Mesodermal cell (in vitro differentiated cells): ENCODE results near the gene COL7A1.

Source experiments
- H3K27ac ChIP-seq: 2 replicates; pipeline ENCODE4 v1.7.0; 2013; ENCODE audit warnings: mild to moderate bottlenecking, low read depth, low read length, moderate library complexity; ENCODE audit not compliant: severe bottlenecking
- H3K36me3 ChIP-seq: 2 replicates; pipeline ENCODE4 v1.7.1; 2013; ENCODE audit warnings: mild to moderate bottlenecking, low read length, moderate library complexity; ENCODE audit not compliant: control insufficient read depth, insufficient read depth
- H3K4me1 ChIP-seq: one replicate; pipeline ENCODE4 v1.7.1; 2013; ENCODE audit warnings: mild to moderate bottlenecking, low read length; ENCODE audit not compliant: insufficient read depth, control insufficient read depth, poor library complexity, severe bottlenecking
- H3K4me3 ChIP-seq: 2 replicates; pipeline ENCODE4 v1.7.0; 2013; ENCODE audit warnings: low read length, control low read depth, mild to moderate bottlenecking; ENCODE audit not compliant: insufficient read depth, poor library complexity, severe bottlenecking; ENCODE audit errors: extremely low read depth
- H3K9me3 ChIP-seq: 2 replicates; pipeline ENCODE4 v1.7.1; 2013; ENCODE audit warnings: mild to moderate bottlenecking, low read length, moderate library complexity; ENCODE audit not compliant: control insufficient read depth
- WGBS, 2 experiments: methylation state at CpG; one replicate each; pipeline ENCODE4 v1.1.5; 2013; ENCODE audit warnings: missing lambda C conversion rate in 2 of 2; ENCODE audit not compliant: insufficient coverage in 2 of 2; 5-methylcytosine and 5-hydroxymethylcytosine counted together

Gene COL7A1

GRCh38 chr3:48563382-48563918 is 31.7 kb downstream of the COL7A1 start, which contains the start of gene UCN2:
Gene UCN2 (minus strand): TSS chr3:48563781. CDS start chr3:48563124, 657 bp downstream.
- Histone ChIP-seq H3K4me1 (peaks cover 39% of the 10 kb centered on the region), H3K27ac (peak within 1 kb of the TSS; percentile 45), H3K36me3 (peaks cover 9% of the 10 kb centered on the region), H3K9me3 (no peaks in the 10 kb centered on the region), H3K4me3 (no peak within 1 kb of the TSS)
- WGBS, 2 experiments = 58 to 75% methylated on average over 3 to 6 of the region's 6 CpGs

DNA sequence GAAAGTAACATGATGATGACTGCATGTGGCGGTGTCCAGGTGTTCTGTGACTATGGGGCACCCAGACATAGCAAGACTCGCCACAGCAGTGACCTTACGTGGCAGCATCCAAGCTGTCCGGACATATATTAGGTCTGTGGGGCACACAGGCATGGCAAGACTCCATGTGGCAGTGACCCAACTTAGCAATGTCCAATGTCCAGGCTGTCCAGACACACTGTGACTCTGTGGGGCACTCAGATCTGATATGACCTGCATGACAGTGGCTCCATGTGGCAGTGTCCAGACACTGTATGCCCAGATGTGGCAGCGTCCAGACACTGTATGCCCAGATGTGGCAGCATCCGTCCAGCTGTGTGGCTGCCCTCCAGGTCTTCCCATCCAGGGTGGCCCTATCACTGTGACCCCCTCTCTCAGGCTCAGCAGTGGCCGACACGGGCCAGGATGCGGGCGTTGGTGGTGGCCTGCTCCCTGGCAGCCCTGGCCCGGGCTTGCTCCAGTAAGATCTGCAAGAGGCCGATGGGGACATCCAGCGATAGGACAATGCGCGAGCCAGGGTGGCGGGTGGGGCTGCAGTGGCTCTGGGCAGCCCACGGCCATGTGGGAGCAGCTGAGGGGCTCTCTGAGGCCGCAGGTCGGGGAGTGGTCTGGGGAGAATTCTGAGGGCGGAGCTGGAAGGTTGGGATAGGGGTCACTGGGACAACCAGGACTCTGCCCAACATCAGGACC is 32.6 kb downstream of the COL7A1 start:
- peaks cover 39% of the 10 kb centered on the region for H3K4me1 ChIP-seq
- H3K9me3 ChIP-seq = no peaks in the 10 kb centered on the region
- H3K36me3 ChIP-seq = peaks cover 5% of the 10 kb centered on the region
- H3K27ac ChIP-seq = no peak overlapping the region
- 95 to 96% methylated on average over 11 to 18 of the region's 20 CpGs for WGBS, 2 experiments
- H3K4me3 ChIP-seq = no peak overlapping the region

- peaks cover 39% of the 10 kb centered on the region for H3K4me1 ChIP-seq
- peaks cover 5% of the 10 kb centered on the region for H3K36me3 ChIP-seq
- peak overlapping the region; percentile 78 for H3K27ac ChIP-seq
- WGBS, 2 experiments = 41 to 47% methylated on average over 17 to 18 of the region's 21 CpGs
- no peak overlapping the region for H3K4me3 ChIP-seq
- no peaks in the 10 kb centered on the region for H3K9me3 ChIP-seq
Observed at GRCh38 chr3:48561045-48561736, 33.9 kb downstream of the COL7A1 start.

- Histone ChIP-seq H3K4me1 (peaks cover 39% of the 10 kb centered on the region), H3K4me3 (no peak overlapping the region), H3K36me3 (peaks cover 5% of the 10 kb centered on the region), H3K9me3 (no peaks in the 10 kb centered on the region), H3K27ac (peak overlapping the region; percentile 78)
- 80 to 84% methylated on average over 1 to 5 of the region's 5 CpGs for WGBS, 2 experiments
Observed at GRCh38 chr3:48560648-48561018, 34.5 kb downstream of the COL7A1 start.

DNA sequence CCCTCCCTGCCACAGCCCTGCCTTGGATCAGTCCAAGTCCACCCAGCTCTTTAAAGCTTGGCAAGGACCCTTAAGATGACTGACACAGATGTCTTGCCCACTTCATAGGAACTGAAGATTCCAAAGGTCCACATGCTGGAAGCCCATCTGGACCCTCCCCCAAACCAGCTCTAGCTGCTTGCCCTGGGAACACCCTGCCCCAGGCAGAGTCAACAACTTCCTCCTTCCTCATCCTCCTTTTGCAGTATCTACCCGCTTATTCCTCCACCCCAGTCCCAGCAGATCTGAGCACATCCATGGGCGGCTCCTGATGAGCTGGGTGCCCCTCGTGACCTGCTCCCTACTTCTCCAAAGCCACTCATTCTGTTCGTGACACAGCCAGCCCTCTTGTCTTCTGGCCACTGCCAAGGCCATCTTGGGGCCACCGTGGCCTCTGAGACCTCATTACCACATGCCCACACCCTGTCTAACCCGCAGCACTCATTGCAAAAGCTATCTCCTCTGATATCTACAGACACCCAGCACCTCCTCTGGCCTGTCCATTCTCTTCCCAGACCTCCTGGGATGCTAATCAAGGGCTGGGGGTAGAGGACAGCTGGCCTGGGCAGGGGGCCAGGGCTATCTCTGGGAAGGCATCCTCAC is 36.5 kb downstream of the COL7A1 start:
- H3K36me3 ChIP-seq = peaks cover 6% of the 10 kb centered on the region
- H3K4me3 ChIP-seq = no peak overlapping the region
- peaks cover 27% of the 10 kb centered on the region for H3K4me1 ChIP-seq
- H3K9me3 ChIP-seq = no peaks in the 10 kb centered on the region
- no peak overlapping the region for H3K27ac ChIP-seq
- 81 to 86% methylated on average over 4 to 5 of the region's 6 CpGs for WGBS, 2 experiments

DNA sequence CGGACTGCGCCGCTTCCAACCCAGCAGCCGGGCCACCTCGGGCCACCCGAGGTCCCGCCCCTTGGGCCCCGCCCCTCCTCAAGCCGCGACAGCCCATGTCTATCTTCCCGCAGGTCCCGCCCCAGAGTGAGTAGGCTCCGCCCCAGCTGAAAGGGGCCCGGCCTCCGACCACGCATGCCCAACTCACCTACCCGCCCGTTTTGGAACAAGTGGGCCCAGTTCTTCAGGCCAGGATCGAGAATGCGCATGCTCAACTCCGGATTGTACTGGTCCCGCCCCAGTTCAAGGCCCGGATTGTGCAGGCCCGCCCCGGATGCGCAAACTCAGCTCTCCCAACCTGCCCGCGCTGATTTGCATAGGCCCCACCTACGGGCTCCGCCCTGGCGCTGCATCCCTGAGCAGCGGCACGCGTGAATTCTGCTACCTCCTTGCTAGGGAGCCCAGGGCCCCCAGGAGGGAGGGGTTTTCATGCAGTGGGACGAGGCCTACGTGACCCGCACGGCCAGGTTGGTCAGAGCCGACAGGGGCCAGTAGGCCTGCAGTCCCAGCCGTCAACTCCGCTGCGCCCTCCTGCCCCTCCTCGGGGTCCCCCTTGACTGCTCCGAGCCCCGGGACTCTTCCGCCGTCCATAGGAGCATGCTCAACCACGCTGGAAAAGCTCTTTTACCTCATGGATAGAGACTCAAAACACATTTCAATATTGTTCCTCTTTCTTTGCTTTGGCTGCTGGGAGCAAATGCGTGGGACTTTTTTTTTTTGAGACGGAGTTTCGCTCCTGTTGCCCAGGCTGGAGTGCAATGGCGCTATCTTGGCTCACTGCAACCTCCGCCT is 38.1 kb downstream of the COL7A1 start, which contains the start of gene PFKFB4:
TSS of gene PFKFB4 (minus strand) at position 8 of the 831 bp plus-strand sequence. CDS start 26 bp downstream, outside the sequence.
- Histone ChIP-seq H3K36me3 (peaks cover 11% of the 10 kb centered on the region), H3K9me3 (no peaks in the 10 kb centered on the region), H3K4me1 (peaks cover 20% of the 10 kb centered on the region), H3K4me3 (peak within 1 kb of the TSS; percentile 70), H3K27ac (peak within 1 kb of the TSS; percentile 59)
- 5 to 6% methylated on average over 40 of the region's 53 CpGs for WGBS, 2 experiments

- Histone ChIP-seq H3K9me3 (no peaks in the 10 kb centered on the region), H3K4me1 (peaks cover 16% of the 10 kb centered on the region), H3K36me3 (peaks cover 16% of the 10 kb centered on the region), H3K27ac (peak overlapping the region; percentile 5), H3K4me3 (peak overlapping the region; percentile 70)
- 13 to 31% methylated on average over 21 to 24 of the region's 29 CpGs for WGBS, 2 experiments
Observed at GRCh38 chr3:48555949-48556795, 39.0 kb downstream of the COL7A1 start.

GRCh38 chr3:48555231-48555948 is 39.7 kb downstream of the COL7A1 start:
- H3K4me1 ChIP-seq = peaks cover 8% of the 10 kb centered on the region
- no peaks in the 10 kb centered on the region for H3K9me3 ChIP-seq
- H3K4me3 ChIP-seq = peak overlapping the region; percentile 70
- WGBS, 2 experiments = 89 to 92% methylated on average over 7 to 8 of the region's 10 CpGs
- H3K27ac ChIP-seq = no peak overlapping the region
- peaks cover 20% of the 10 kb centered on the region for H3K36me3 ChIP-seq
